HL-60 (cell line): ENCODE data around the gene CTNNAL1.

Experiments used
- DNase-seq, 2 experiments: peaks; one replicate each; pipeline ENCODE4 v3.0.0-alpha.2; 2010 to 2020; ENCODE audit warnings: low read depth in 1 of 2, low spot score in 1 of 2
- H3K27ac ChIP-seq: fragments of 250-450 bp; sonication (Bioruptor Pico); replicated peaks from 2 replicates; pipeline ENCODE4 v1.5.1; 2020; ENCODE audit warnings: mild to moderate bottlenecking, moderate library complexity
- H3K27me3 ChIP-seq: fragments of 250-450 bp; sonication (Bioruptor Pico); 2 replicates; pipeline ENCODE4 v1.5.1; 2021; ENCODE audit warnings: mild to moderate bottlenecking, moderate library complexity; ENCODE audit not compliant: insufficient read depth, poor library complexity, severe bottlenecking
- H3K4me3 ChIP-seq: replicated peaks from 2 replicates; pipeline ENCODE4 v1.5.1; 2011; ENCODE audit warnings: mild to moderate bottlenecking, control low read depth, low read length; ENCODE audit not compliant: insufficient read depth
- GABPA ChIP-seq: IDR thresholded peaks from 2 replicates; pipeline ENCODE4 v1.6.1; 2012; ENCODE audit warnings: low read depth
- POLR2AphosphoS5 ChIP-seq: IDR thresholded peaks from 2 replicates; pipeline ENCODE4 v1.6.1; 2012; ENCODE audit warnings: low read depth
- REST ChIP-seq: IDR thresholded peaks from 2 replicates; pipeline ENCODE4 v1.6.1; 2012; ENCODE audit warnings: low read depth; ENCODE audit not compliant: insufficient replicate concordance
- SPI1 ChIP-seq: IDR thresholded peaks from 2 replicates; pipeline ENCODE4 v1.6.1; 2012; ENCODE audit warnings: low read depth, mild to moderate bottlenecking, borderline replicate concordance
- TF ChIP-seq, protein P1 (sequence below): IDR thresholded peaks from one replicate; pipeline ENCODE4 v1.5.1; 2011; ENCODE audit warnings: low read length, control low read depth, inconsistent platforms; ENCODE audit not compliant: insufficient read depth

Gene CTNNAL1

DNA sequence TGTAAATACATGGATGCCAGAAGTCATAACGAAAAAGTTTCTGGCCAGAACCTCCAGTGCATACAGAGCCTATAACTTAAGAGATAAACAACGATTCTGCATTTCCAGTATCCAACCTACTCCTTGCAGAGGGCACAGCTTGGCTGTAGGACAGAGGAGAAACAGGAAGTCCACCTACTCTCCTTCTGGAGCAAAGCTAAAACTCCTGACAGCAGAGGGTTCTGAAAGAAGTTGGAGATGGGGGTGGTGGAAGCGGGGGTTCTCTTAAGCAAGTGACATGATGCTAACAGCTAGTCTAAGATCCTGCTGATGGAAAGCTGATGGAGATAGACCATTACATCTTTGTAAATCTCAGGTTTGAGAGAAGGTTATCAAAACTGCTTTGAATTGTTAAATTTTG lies 35.5 kb upstream of the CTNNAL1 start:
- DNase-seq, result no peak
- no peak overlapping the region for H3K4me3 ChIP-seq
- no peaks in the 10 kb centered on the region for H3K27me3 ChIP-seq
- no peak overlapping the region for H3K27ac ChIP-seq
- no peak for TF ChIP-seq REST
- TF ChIP-seq POLR2AphosphoS5, result no peak
- no peak for TF ChIP-seq GABPA
- TF ChIP-seq SPI1, result 0 out of 2 replicates have a peak, but pooled peaks have one; percentile 1

GRCh38 chr9:109047259-109047658 lies 34.0 kb upstream of the CTNNAL1 start:
- no peak overlapping the region for H3K4me3 ChIP-seq
- H3K27ac ChIP-seq, result no peak overlapping the region
- no peak for DNase-seq
- no peaks in the 10 kb centered on the region for H3K27me3 ChIP-seq
- TF ChIP-seq REST (no peak), SPI1 (no peak)

- Histone ChIP-seq H3K4me3 (no peak overlapping the region), H3K27me3 (no peaks in the 10 kb centered on the region), H3K27ac (no peak overlapping the region)
- TF ChIP-seq POLR2AphosphoS5 (no peak), SPI1 (no peak), GABPA (no peak), REST (no peak)
- TF ChIP-seq, protein P1, sequence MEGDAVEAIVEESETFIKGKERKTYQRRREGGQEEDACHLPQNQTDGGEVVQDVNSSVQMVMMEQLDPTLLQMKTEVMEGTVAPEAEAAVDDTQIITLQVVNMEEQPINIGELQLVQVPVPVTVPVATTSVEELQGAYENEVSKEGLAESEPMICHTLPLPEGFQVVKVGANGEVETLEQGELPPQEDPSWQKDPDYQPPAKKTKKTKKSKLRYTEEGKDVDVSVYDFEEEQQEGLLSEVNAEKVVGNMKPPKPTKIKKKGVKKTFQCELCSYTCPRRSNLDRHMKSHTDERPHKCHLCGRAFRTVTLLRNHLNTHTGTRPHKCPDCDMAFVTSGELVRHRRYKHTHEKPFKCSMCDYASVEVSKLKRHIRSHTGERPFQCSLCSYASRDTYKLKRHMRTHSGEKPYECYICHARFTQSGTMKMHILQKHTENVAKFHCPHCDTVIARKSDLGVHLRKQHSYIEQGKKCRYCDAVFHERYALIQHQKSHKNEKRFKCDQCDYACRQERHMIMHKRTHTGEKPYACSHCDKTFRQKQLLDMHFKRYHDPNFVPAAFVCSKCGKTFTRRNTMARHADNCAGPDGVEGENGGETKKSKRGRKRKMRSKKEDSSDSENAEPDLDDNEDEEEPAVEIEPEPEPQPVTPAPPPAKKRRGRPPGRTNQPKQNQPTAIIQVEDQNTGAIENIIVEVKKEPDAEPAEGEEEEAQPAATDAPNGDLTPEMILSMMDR, result no peak
- DNase-seq, result no peak
Measured at GRCh38 chr9:109046346-109046745, 33.0 kb upstream of the CTNNAL1 start.

- no peak overlapping the region for H3K27ac ChIP-seq
Measured at GRCh38 chr9:109043578-109043977, 30.3 kb upstream of the CTNNAL1 start.

More at GRCh38 chr9:109043578-109043977, 30.3 kb upstream of the CTNNAL1 start:
- Histone ChIP-seq H3K27me3 (no peaks in the 10 kb centered on the region), H3K4me3 (no peak overlapping the region)
- no peak for DNase-seq
- TF ChIP-seq REST (no peak), POLR2AphosphoS5 (no peak), SPI1 (no peak), GABPA (no peak)
- TF ChIP-seq, protein P1, result no peak
